MCF 10A (cell line): ENCODE results near the gene TOMM70. TPM values are rescaled to one million over a fixed set of nuclear protein-coding genes. Genes with fewer than 3 reads are reported as not detected.

ENCODE experiments used
- BruUV-seq: library from RNA; stranded (reverse); fragments of 400-500 nt; replicated peaks from 2 replicates; lab custom pipeline; 2021; lab: Mats Ljungman, UMichigan
- CTCF ChIA-PET: fragments of 300-600 bp; sonication (Branson Sonifier 250); formaldehyde crosslinking; extraction: SDS; loops from one replicate; lab custom pipeline; 2021; ENCODE audit warnings: antibody characterized with exemption, inconsistent platforms; lab: Yijun Ruan, JAX
- POLR2A ChIA-PET: fragments of 300-600, 350-650 bp; sonication (Branson Sonifier 250); formaldehyde crosslinking; extraction: SDS; loops from one replicate; lab custom pipeline; 2020; ENCODE audit warnings: antibody characterized with exemption, inconsistent platforms; lab: Yijun Ruan, JAX
- DNase-seq: peaks from one replicate; pipeline ENCODE4 v3.0.0-alpha.2; 2018; ENCODE audit not compliant: unreplicated experiment
- H3K27ac Mint-ChIP-seq: one replicate; pipeline ENCODE4 v1.8.0; 2022; ENCODE audit warnings: mild to moderate bottlenecking, low read depth, mixed read lengths; ENCODE audit not compliant: unreplicated experiment
- H3K27me3 Mint-ChIP-seq: one replicate; pipeline ENCODE4 v1.8.0; 2022; ENCODE audit warnings: mixed read lengths; ENCODE audit not compliant: insufficient read depth, unreplicated experiment
- H3K36me3 Mint-ChIP-seq: one replicate; pipeline ENCODE4 v1.8.0; 2022; ENCODE audit warnings: mild to moderate bottlenecking, moderate library complexity, mixed read lengths; ENCODE audit not compliant: insufficient read depth, unreplicated experiment
- H3K4me1 Mint-ChIP-seq: one replicate; pipeline ENCODE4 v1.8.0; 2022; ENCODE audit warnings: mixed read lengths; ENCODE audit not compliant: insufficient read depth, unreplicated experiment
- H3K4me3 Mint-ChIP-seq: one replicate; pipeline ENCODE4 v1.8.0; 2022; ENCODE audit warnings: mild to moderate bottlenecking, moderate library complexity, mixed read lengths; ENCODE audit not compliant: unreplicated experiment
- H3K9me3 Mint-ChIP-seq: one replicate; pipeline ENCODE4 v1.8.0; 2022; ENCODE audit warnings: mixed read lengths; ENCODE audit not compliant: unreplicated experiment
- CTCF ChIP-seq: fragments of 200-600 bp; IDR thresholded peaks from one replicate; pipeline ENCODE4 v1.8.0; 2022; ENCODE audit warnings: antibody characterized with exemption, mild to moderate bottlenecking; ENCODE audit not compliant: unreplicated experiment
- intact Hi-C: fragments of 100-400 bp; cut with micrococcal nuclease; formaldehyde crosslinking; loops from 2 replicates; pipeline ENCODE4 v1.14.1; 2022
- total RNA-seq: library from RNA; stranded (reverse); gene quantifications from 2 replicates; pipeline ENCODE4 v1.2.3, GENCODE V29; 2022

Gene TOMM70
- total RNA-seq, 1 experiment from 2014 or later, result 58.2 TPM

GRCh38 chr3:100443690-100444089 is 42.8 kb upstream of the TOMM70 start:
- ChIA-PET POLR2A (no interaction called here), CTCF (interaction anchor here (0.7 to 1.1 kb wide), 3 partner anchors 29 to 540 kb away, joined by 3 to 8 read pairs (median 3); no protein-coding TSS in a partner anchor)
- Mint-ChIP-seq H3K27me3 (no peaks in the 10 kb centered on the region), H3K27ac (no peak overlapping the region), H3K4me3 (no peak overlapping the region), H3K9me3 (no peaks in the 10 kb centered on the region), H3K4me1 (no peaks in the 10 kb centered on the region), H3K36me3 (peaks cover 6% of the 10 kb centered on the region)
- BruUV-seq, result no TSS peak
- intact Hi-C loops, result no loop called here
- DNase-seq, result no peak
- no peak for TF ChIP-seq CTCF

DNA sequence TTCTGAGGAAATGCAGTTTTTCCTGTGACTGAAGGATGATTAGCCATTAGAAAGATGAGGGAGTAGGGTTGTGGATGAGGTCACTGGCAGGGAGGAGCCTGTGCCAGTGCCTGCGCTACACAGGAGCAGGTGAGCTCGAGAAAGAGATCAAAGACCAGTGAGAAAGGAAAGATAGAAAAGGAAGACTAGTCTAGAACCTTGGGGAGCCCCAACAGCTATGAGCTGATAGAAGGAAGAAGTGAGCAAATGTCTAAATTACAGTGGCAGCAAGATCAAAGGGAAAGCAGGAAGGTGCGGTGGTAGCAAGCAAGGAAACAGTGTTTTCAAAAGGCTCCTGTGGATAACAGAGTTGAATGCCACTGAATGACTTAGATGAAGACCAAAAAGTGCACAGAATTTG is 40.0 kb upstream of the TOMM70 start:
- Mint-ChIP-seq H3K36me3 (no peaks in the 10 kb centered on the region), H3K27ac (no peak overlapping the region), H3K27me3 (no peaks in the 10 kb centered on the region), H3K4me3 (no peak overlapping the region), H3K4me1 (no peaks in the 10 kb centered on the region), H3K9me3 (no peaks in the 10 kb centered on the region)
- no peak for DNase-seq
- no TSS peak for BruUV-seq
- no peak for TF ChIP-seq CTCF
- intact Hi-C loops, result no loop called here
- ChIA-PET POLR2A (interaction anchor here (0.6 kb wide), 1 partner anchor 9 kb away, joined by 3 read pairs; no protein-coding TSS in a partner anchor), CTCF (interaction anchor here (0.6 kb wide), 2 partner anchors 22 to 233 kb away, joined by 3 read pairs; no protein-coding TSS in a partner anchor)

GRCh38 chr3:100438623-100438974 is 37.7 kb upstream of the TOMM70 start:
- ChIA-PET CTCF (interaction anchor here (0.7 to 1.2 kb wide), 2 partner anchors 13 to 24 kb away, joined by 3 read pairs; no protein-coding TSS in a partner anchor), POLR2A (no interaction called here)
- intact Hi-C loops, result no loop called here
- TF ChIP-seq CTCF, result no peak
- BruUV-seq, result no TSS peak
- Mint-ChIP-seq H3K4me1 (no peaks in the 10 kb centered on the region), H3K27me3 (no peaks in the 10 kb centered on the region), H3K4me3 (no peak overlapping the region), H3K36me3 (no peaks in the 10 kb centered on the region), H3K27ac (no peak overlapping the region), H3K9me3 (no peaks in the 10 kb centered on the region)
- DNase-seq, result no peak

GRCh38 chr3:100437721-100438622 is 37.1 kb upstream of the TOMM70 start:
- Mint-ChIP-seq H3K27me3 (no peaks in the 10 kb centered on the region), H3K36me3 (no peaks in the 10 kb centered on the region), H3K4me1 (no peaks in the 10 kb centered on the region), H3K9me3 (no peaks in the 10 kb centered on the region), H3K27ac (no peak overlapping the region), H3K4me3 (no peak overlapping the region)
- no TSS peak for BruUV-seq
- no peak for TF ChIP-seq CTCF
- no peak for DNase-seq
- intact Hi-C loops, result no loop called here
- POLR2A ChIA-PET, result interaction anchor here (0.6 kb wide), 1 partner anchor 160 kb away, joined by 4 read pairs; no protein-coding TSS in a partner anchor
- CTCF ChIA-PET, result interaction anchor here (0.7 to 1.5 kb wide), 4 partner anchors 11 to 152 kb away, joined by 3 read pairs; no protein-coding TSS in a partner anchor
